GM12874 (cell line): ENCODE results near the gene LINC00237.

Experiments
- CTCF ChIP-seq: IDR thresholded peaks from 2 replicates; pipeline ENCODE4 v1.5.1; 2011; ENCODE audit warnings: low read depth, mild to moderate bottlenecking, control low read depth, low read length, moderate library complexity; ENCODE audit not compliant: insufficient read depth

Gene LINC00237

GRCh38 chr20:21053002-21053762 lies 53.0 kb downstream of the LINC00237 start:
- TF ChIP-seq CTCF: no peak

GRCh38 chr20:21052686-21053001 lies 53.5 kb downstream of the LINC00237 start:
- TF ChIP-seq CTCF: no peak

GRCh38 chr20:21052241-21052640 lies 53.9 kb downstream of the LINC00237 start:
- TF ChIP-seq CTCF: no peak

GRCh38 chr20:21050710-21051109 lies 55.4 kb downstream of the LINC00237 start:
- TF ChIP-seq CTCF: no peak

GRCh38 chr20:21049305-21049828 lies 56.8 kb downstream of the LINC00237 start:
- TF ChIP-seq CTCF: no peak

- TF ChIP-seq CTCF: peak; percentile 91
These were observed 57.3 kb downstream of the LINC00237 start for GRCh38 chr20:21048841-21049273.

GRCh38 chr20:21047981-21048380 lies 58.2 kb downstream of the LINC00237 start:
- TF ChIP-seq CTCF: no peak
